Measurements from ENCODE around the gene RPL21. TPM values are rescaled to one million over a fixed set of nuclear protein-coding genes. Genes with fewer than 3 reads are reported as not detected.
"Not testable (repeated sequence)": the region's sequence is repeated elsewhere in the genome, so short reads cannot be mapped to it uniquely, and the experiment has no call there.

The RPL21 gene
- total and polyA plus RNA-seq, 12 donors = 498 to 1,188 (median 598) TPM

DNA sequence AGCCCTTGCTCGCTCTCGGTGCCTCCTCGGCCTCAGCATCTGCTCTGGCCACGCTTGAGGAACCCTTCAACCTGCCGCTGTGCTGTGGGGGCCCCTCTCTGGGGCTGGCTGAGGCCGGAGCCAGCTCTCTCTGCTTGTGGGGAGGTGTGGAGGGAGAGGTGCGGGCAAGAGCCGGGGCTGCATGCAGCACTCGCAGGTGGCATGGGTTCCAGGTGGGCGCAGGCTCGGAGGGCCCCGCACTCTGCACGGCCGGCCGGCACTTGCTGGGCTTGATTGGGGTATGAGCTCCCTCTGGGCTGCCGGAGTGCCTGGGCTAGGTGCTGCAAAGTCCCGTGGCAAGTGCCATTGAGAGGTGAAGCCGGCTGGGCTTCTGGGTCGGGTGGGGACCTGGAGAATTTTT is 31.7 kb upstream of the RPL21 start:
- intact Hi-C loops (cut with DNase I) = no loop called here
- 89 to 91% methylated on average over 19 of the region's 19 CpGs for WGBS, 2 donors
- no peak overlapping the region for H3K4me3 ChIP-seq
- peaks cover 0 to 6% (median 0%) of the 10 kb centered on the region in 11 donors for H3K9me3 ChIP-seq
- TF ChIP-seq, protein P1, sequence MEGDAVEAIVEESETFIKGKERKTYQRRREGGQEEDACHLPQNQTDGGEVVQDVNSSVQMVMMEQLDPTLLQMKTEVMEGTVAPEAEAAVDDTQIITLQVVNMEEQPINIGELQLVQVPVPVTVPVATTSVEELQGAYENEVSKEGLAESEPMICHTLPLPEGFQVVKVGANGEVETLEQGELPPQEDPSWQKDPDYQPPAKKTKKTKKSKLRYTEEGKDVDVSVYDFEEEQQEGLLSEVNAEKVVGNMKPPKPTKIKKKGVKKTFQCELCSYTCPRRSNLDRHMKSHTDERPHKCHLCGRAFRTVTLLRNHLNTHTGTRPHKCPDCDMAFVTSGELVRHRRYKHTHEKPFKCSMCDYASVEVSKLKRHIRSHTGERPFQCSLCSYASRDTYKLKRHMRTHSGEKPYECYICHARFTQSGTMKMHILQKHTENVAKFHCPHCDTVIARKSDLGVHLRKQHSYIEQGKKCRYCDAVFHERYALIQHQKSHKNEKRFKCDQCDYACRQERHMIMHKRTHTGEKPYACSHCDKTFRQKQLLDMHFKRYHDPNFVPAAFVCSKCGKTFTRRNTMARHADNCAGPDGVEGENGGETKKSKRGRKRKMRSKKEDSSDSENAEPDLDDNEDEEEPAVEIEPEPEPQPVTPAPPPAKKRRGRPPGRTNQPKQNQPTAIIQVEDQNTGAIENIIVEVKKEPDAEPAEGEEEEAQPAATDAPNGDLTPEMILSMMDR (IDR thresholded peaks at IDR 0.05) = no peak
- no peaks in the 10 kb centered on the region for H3K4me1 ChIP-seq
- no peak for DNase-seq
- no peaks in the 10 kb centered on the region for H3K27me3 ChIP-seq
- no peak for ATAC-seq
- H3K27ac ChIP-seq = no peak overlapping the region
- no peaks in the 10 kb centered on the region for H3K36me3 ChIP-seq

DNA sequence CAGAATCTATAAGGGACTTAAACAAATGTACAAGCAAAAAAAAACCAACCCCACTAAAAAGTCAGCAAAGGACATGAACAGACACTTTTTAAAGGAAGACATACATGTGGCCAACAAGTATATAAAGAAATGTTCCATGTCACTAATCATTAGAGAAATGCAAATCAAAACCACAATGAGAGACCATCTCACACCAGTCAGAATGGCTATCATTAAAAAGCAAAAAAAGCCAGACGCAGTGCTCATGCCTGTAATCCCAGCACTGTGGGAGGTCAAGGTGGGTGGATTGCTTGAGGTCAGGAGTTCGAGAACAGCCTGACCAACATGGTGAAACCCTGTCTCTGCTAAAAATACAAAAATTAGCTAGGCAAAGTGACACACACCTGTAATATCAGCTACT is 29.3 kb upstream of the RPL21 start:
- H3K27me3 ChIP-seq; H3K27ac ChIP-seq; DNase-seq; H3K4me1 ChIP-seq; H3K4me3 ChIP-seq; ATAC-seq; intact Hi-C loops (cut with DNase I); H3K9me3 ChIP-seq; H3K36me3 ChIP-seq: not testable (repeated sequence)
- 64 to 78% methylated on average over 2 of the region's 2 CpGs for WGBS, 2 donors

DNA sequence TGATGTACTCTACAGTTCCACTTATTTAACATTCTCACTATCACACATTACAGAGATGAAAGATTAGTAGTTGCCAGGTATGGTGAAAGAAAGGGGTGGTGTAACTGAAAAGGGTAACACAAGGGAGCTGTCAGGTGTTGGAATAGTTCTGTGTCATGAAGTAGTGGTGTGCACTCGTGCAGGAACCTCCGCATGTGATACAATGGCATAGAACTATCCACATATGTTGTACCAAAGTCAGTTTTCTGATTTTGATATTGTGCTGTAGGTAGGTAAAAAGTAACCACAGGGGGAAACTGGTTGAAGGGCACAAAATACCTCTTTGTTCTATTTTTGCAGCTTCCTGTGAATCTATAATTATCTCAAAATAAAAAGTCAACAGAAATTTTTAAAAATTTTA is 24.4 kb upstream of the RPL21 start:
- Histone ChIP-seq H3K36me3 (no peaks in the 10 kb centered on the region), H3K27me3 (no peaks in the 10 kb centered on the region), H3K4me1 (peaks cover 0 to 5% (median 0%) of the 10 kb centered on the region in 9 donors), H3K27ac (no peak overlapping the region), H3K4me3 (no peak overlapping the region), H3K9me3 (peaks cover 0 to 19% (median 0%) of the 10 kb centered on the region in 11 donors)
- TF ChIP-seq, protein P1 (IDR thresholded peaks at IDR 0.05) = no peak
- DNase-seq = no peak
- WGBS, 2 donors = 79 to 83% methylated on average over 2 of the region's 2 CpGs
- intact Hi-C loops (cut with DNase I) = no loop called here
- ATAC-seq = no peak

DNA sequence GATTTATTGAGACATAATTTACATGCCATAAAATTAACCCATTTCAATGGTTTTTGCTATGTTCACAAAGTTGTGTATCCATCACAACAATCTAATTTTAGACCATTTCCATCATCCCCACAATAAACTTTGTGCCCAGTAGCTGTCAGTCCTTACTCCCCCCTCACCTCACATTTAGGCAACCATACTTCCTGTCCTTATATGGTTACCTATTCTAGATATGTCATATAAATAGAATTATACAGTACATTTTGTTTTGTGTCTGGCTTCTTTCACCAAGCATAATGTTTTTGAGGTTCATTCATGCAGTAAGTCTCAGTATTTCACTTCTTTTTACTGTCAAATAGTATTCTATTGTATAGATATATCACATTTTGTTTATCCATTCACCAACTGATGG is 23.2 kb upstream of the RPL21 start:
- H3K4me3 ChIP-seq = no peak overlapping the region
- ATAC-seq (peak in 1 of 8 donors; percentile 70), DNase-seq (no peak)
- TF ChIP-seq, protein P1 (IDR thresholded peaks at IDR 0.05) = no peak
- no peaks in the 10 kb centered on the region for H3K36me3 ChIP-seq
- peaks cover 0 to 26% (median 0%) of the 10 kb centered on the region in 11 donors for H3K9me3 ChIP-seq
- no peaks in the 10 kb centered on the region for H3K27me3 ChIP-seq
- no peak overlapping the region for H3K27ac ChIP-seq
- intact Hi-C loops (cut with DNase I) = no loop called here
- H3K4me1 ChIP-seq = peaks cover 0 to 5% (median 0%) of the 10 kb centered on the region in 9 donors

DNA sequence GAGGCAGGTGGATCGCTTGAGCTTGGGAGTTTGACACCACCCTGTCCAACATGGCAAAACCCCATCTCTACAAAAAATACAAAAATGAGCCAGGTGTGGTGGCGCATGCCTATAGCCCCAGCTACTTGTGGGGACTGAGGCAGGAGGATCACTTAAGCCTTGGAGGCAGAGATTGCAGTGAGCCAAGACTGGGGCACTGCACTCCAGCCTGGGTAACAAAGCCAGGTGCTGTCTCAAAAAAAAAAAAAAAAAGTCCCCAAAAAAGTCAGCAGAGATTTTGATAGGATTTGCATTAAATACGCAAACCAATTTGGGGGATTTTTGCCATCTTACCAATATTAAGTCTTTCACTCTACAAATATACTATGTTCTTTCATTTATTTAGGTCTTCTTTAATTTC is 21.7 kb upstream of the RPL21 start:
- ATAC-seq = no peak
- TF ChIP-seq, protein P1 (IDR thresholded peaks at IDR 0.05) = no peak
- Histone ChIP-seq H3K4me3 (no peak overlapping the region), H3K9me3 (peaks cover 0 to 26% (median 0%) of the 10 kb centered on the region in 11 donors), H3K27me3 (no peaks in the 10 kb centered on the region), H3K27ac (no peak overlapping the region), H3K4me1 (peaks cover 0 to 5% (median 0%) of the 10 kb centered on the region in 9 donors), H3K36me3 (no peaks in the 10 kb centered on the region)
- DNase-seq = no peak
- intact Hi-C loops (cut with DNase I) = no loop called here
- 95 to 96% methylated on average over 3 of the region's 3 CpGs for WGBS, 2 donors
